Measurements from ENCODE around the gene TAGLN. TPM values are rescaled to one million over a fixed set of nuclear protein-coding genes. Genes with fewer than 3 reads are reported as not detected.

Gene TAGLN
- total RNA-seq, 1 donor from 2014 or later: 17.9 TPM

DNA sequence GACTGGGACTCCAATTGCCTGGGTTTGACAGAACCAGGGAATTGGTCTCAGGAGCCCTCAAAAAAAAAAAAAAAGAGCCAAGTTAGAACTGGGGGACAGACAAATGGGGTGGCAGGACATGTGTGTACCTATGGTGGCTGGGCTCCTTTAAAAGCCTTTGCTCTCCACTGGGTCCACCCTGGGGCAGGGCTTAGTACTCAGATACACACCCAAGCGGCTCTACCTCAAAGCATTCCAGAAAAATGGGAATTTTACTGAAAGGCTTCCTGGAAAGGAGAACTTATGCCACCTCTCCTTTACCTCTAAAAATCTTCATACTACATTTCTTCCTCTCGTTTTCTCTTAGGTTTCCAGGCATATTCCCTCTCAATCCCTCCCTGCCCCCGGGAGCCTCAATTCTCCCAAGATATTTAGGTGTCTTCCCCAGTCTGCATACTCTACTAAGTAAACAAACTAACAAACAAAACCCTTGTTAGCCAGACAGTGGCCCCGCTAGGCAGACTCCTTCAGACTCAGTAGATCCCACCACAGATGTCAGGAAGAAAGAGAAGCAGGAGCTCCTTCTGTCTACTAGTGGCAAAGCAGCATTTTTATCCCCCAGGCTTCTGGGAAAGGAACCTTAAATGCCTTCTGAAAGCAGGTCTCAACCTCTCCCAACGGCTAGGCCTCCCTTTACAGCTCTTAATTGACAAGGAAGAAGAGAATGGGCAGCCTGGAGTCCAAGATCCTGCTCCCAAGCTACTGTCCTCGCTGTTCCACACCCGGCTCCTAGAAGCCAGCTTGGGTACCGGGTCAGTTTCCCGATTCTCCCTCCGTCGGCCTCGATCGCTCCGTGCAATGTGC, 32.0 kb downstream of the TAGLN start:
- H3K27ac Mint-ChIP-seq: peak overlapping the region; percentile 95
- H3K36me3 Mint-ChIP-seq (ENCODE audit: low read depth): peaks cover 53% of the 10 kb centered on the region
- H3K4me1 Mint-ChIP-seq: peaks cover 53% of the 10 kb centered on the region
- H3K4me3 Mint-ChIP-seq: peak overlapping the region; percentile 100
- intact Hi-C loops (cut with micrococcal nuclease): loop anchor here (1.0 to 10.0 kb wide), 6 partner anchors 53 to 1204 kb away; partner anchors contain the start of genes KMT2A, SIDT2 and SIK3
- ChIA-PET POLR2A (interaction anchor here (0.5 to 5.9 kb wide), 20 partner anchors 42 to 1378 kb away, joined by 3 to 89 read pairs (median 7); partner anchors contain the start of genes BUD13, CEP164, IL10RA and PAFAH1B2), CTCF (interaction anchor here (0.6 to 8.1 kb wide), 13 partner anchors 9 to 715 kb away, joined by 3 to 119 read pairs (median 3); partner anchors contain the start of genes APOA5, CEP164, PAFAH1B2 and SIDT2)
- DNase-seq: no peak
- H3K27me3 Mint-ChIP-seq: no peaks in the 10 kb centered on the region
- TF ChIP-seq, protein P1, sequence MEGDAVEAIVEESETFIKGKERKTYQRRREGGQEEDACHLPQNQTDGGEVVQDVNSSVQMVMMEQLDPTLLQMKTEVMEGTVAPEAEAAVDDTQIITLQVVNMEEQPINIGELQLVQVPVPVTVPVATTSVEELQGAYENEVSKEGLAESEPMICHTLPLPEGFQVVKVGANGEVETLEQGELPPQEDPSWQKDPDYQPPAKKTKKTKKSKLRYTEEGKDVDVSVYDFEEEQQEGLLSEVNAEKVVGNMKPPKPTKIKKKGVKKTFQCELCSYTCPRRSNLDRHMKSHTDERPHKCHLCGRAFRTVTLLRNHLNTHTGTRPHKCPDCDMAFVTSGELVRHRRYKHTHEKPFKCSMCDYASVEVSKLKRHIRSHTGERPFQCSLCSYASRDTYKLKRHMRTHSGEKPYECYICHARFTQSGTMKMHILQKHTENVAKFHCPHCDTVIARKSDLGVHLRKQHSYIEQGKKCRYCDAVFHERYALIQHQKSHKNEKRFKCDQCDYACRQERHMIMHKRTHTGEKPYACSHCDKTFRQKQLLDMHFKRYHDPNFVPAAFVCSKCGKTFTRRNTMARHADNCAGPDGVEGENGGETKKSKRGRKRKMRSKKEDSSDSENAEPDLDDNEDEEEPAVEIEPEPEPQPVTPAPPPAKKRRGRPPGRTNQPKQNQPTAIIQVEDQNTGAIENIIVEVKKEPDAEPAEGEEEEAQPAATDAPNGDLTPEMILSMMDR (IDR thresholded peaks at IDR 0.05): no peak
- ATAC-seq (ENCODE audit: low read depth): peak; percentile 5
- no peaks in the 10 kb centered on the region for H3K9me3 Mint-ChIP-seq

GRCh38 chr11:117231842-117232091, 32.6 kb downstream of the TAGLN start, which contains the start of gene PCSK7:
TSS of gene PCSK7 (minus strand) at chr11:117232073. CDS start at chr11:117229844, 2,229 bp downstream.
- POLR2A ChIA-PET: interaction anchor here (0.5 to 5.9 kb wide), 10 partner anchors 43 to 585 kb away, joined by 3 to 89 read pairs (median 12); partner anchors contain the start of genes BUD13, CEP164, PAFAH1B2 and SIDT2
- Mint-ChIP-seq H3K4me1 (peaks cover 47% of the 10 kb centered on the region), H3K9me3 (no peaks in the 10 kb centered on the region), H3K27ac (peak within 1 kb of the TSS; percentile 100), H3K4me3 (peak within 1 kb of the TSS; percentile 100), H3K36me3 (ENCODE audit: low read depth) (peaks cover 49% of the 10 kb centered on the region), H3K27me3 (no peaks in the 10 kb centered on the region)
- no peak for ATAC-seq (ENCODE audit: low read depth)
- CTCF ChIA-PET: interaction anchor here (0.6 to 8.1 kb wide), 9 partner anchors 12 to 714 kb away, joined by 3 to 119 read pairs (median 3); partner anchors contain the start of genes PAFAH1B2 and SIDT2
- intact Hi-C loops (cut with micrococcal nuclease): loop anchor here (1.0 to 10.0 kb wide), 9 partner anchors 42 to 1203 kb away; partner anchors contain the start of genes CEP164, KMT2A, PAFAH1B2 and SIK3
- no peak for DNase-seq
- TF ChIP-seq, protein P1 (IDR thresholded peaks at IDR 0.05): no peak

- ChIA-PET CTCF (interaction anchor here (0.9 to 8.1 kb wide), 6 partner anchors 11 to 714 kb away, joined by 3 to 119 read pairs (median 3); partner anchors contain the start of gene SIDT2), POLR2A (interaction anchor here (0.5 to 5.9 kb wide), 10 partner anchors 43 to 585 kb away, joined by 3 to 89 read pairs (median 10); partner anchors contain the start of genes BUD13, CEP164, PAFAH1B2 and SIDT2)
- peaks cover 43% of the 10 kb centered on the region for H3K4me1 Mint-ChIP-seq
- peak within 1 kb of the TSS; percentile 100 for H3K27ac Mint-ChIP-seq
- ATAC-seq (ENCODE audit: low read depth): peak; percentile 74
- peak within 1 kb of the TSS; percentile 100 for H3K4me3 Mint-ChIP-seq
- TF ChIP-seq, protein P1 (IDR thresholded peaks at IDR 0.05): peak; percentile 69
- peak; percentile 82 for DNase-seq
- intact Hi-C loops (cut with micrococcal nuclease): loop anchor here (1.0 to 10.0 kb wide), 8 partner anchors 43 to 1203 kb away; partner anchors contain the start of genes CEP164, KMT2A and PAFAH1B2
- H3K27me3 Mint-ChIP-seq: no peaks in the 10 kb centered on the region
- no peaks in the 10 kb centered on the region for H3K9me3 Mint-ChIP-seq
- H3K36me3 Mint-ChIP-seq (ENCODE audit: low read depth): peaks cover 44% of the 10 kb centered on the region
Measured at GRCh38 chr11:117232092-117232878, 33.1 kb downstream of the TAGLN start, which contains the start of gene RNF214. TSS of gene RNF214 (plus strand) at chr11:117232671. CDS start at chr11:117234273, 1,602 bp downstream.

- TF ChIP-seq, protein P1 (IDR thresholded peaks at IDR 0.05): no peak
- H3K36me3 Mint-ChIP-seq (ENCODE audit: low read depth): peaks cover 38% of the 10 kb centered on the region
- intact Hi-C loops (cut with micrococcal nuclease): loop anchor here (1.0 to 10.0 kb wide), 8 partner anchors 44 to 1202 kb away; partner anchors contain the start of genes CEP164, KMT2A and PAFAH1B2
- ATAC-seq (ENCODE audit: low read depth) (no peak), DNase-seq (no peak)
- POLR2A ChIA-PET: interaction anchor here (0.7 to 5.9 kb wide), 6 partner anchors 44 to 584 kb away, joined by 3 to 89 read pairs (median 12); partner anchors contain the start of genes PAFAH1B2 and SIDT2
- H3K4me1 Mint-ChIP-seq: peaks cover 42% of the 10 kb centered on the region
- H3K4me3 Mint-ChIP-seq: peak overlapping the region; percentile 88
- H3K9me3 Mint-ChIP-seq: no peaks in the 10 kb centered on the region
- H3K27me3 Mint-ChIP-seq: no peaks in the 10 kb centered on the region
- H3K27ac Mint-ChIP-seq: peak overlapping the region; percentile 74
- CTCF ChIA-PET: interaction anchor here (1.5 to 8.1 kb wide), 2 partner anchors 11 to 52 kb away, joined by 3 to 119 read pairs; partner anchors contain the start of gene SIDT2
Measured at GRCh38 chr11:117232911-117233409, 33.8 kb downstream of the TAGLN start.

All from activated B cell treated with CpG ODN at 0.5 μM for 24 hours (primary cell).